SU-DHL-6 (cell line): ENCODE data around the gene KIFC3.

Source experiments
- H2AFZ ChIP-seq: fragments of 200-600 bp; sonication (generic); 2 replicates; pipeline ENCODE4 v1.6.1; 2014; ENCODE audit warnings: low read depth, mild to moderate bottlenecking, moderate library complexity, mixed read lengths, antibody characterized with exemption, low read length; ENCODE audit not compliant: severe bottlenecking
- H3F3A ChIP-seq: fragments of 200-600 bp; shearing (Covaris generic); 2 replicates; pipeline ENCODE4 v1.6.0; 2016; ENCODE audit warnings: antibody characterized with exemption, mild to moderate bottlenecking; ENCODE audit not compliant: insufficient read depth
- H3K27ac ChIP-seq: fragments of 200-600 bp; sonication (generic); 2 replicates; pipeline ENCODE4 v1.5.1; 2016; ENCODE audit warnings: low read depth, mild to moderate bottlenecking, low read length, moderate library complexity, mixed read lengths
- H3K27me3 ChIP-seq: fragments of 200-600 bp; sonication (generic), shearing (Covaris generic); 2 replicates; pipeline ENCODE4 v1.6.0; 2014; ENCODE audit warnings: mild to moderate bottlenecking, low read length
- H3K36me3 ChIP-seq: fragments of 200-600 bp; sonication (generic); 2 replicates; pipeline ENCODE4 v1.6.1; 2014; ENCODE audit warnings: mild to moderate bottlenecking, low read length, mixed read lengths
- H3K4me2 ChIP-seq: fragments of 300-600, 200-600 bp; shearing (Covaris generic), sonication (generic); 2 replicates; pipeline ENCODE4 v1.6.0; 2014; ENCODE audit warnings: low read length, low read depth, mild to moderate bottlenecking; ENCODE audit not compliant: poor library complexity, severe bottlenecking
- H3K4me3 ChIP-seq: fragments of 200-600 bp; sonication (generic); 2 replicates; pipeline ENCODE4 v1.5.1; 2014; ENCODE audit warnings: antibody characterized with exemption, low read length, mild to moderate bottlenecking, mixed read lengths; ENCODE audit not compliant: insufficient read depth, poor library complexity, severe bottlenecking
- H3K79me2 ChIP-seq: fragments of 200-600 bp; sonication (generic); 2 replicates; pipeline ENCODE4 v1.6.1; 2014; ENCODE audit warnings: mild to moderate bottlenecking, low read length, moderate library complexity; ENCODE audit not compliant: insufficient read depth
- H3K9ac ChIP-seq: fragments of 200-600 bp; sonication (generic); 2 replicates; pipeline ENCODE4 v1.7.0; 2014; ENCODE audit warnings: mild to moderate bottlenecking, low read length
- H3K9me2 ChIP-seq: fragments of 200-600 bp; sonication (generic); replicated peaks from 2 replicates; pipeline ENCODE4 v1.6.1; 2014; ENCODE audit warnings: low read length; ENCODE audit not compliant: insufficient read depth
- H3K9me3 ChIP-seq: fragments of 200-600 bp; sonication (generic); 2 replicates; pipeline ENCODE4 v1.6.1; 2014; ENCODE audit warnings: low read length, mixed read lengths; ENCODE audit not compliant: insufficient read depth
- H4K20me1 ChIP-seq: fragments of 200-600 bp; sonication (generic); 2 replicates; pipeline ENCODE4 v1.6.1; 2014; ENCODE audit warnings: low read depth, mild to moderate bottlenecking, antibody characterized with exemption, low read length, moderate library complexity, mixed read lengths
- CTCF ChIP-seq: fragments of 200-600 bp; sonication (generic); IDR thresholded peaks from one replicate; pipeline ENCODE4 v1.5.1; 2017; ENCODE audit warnings: antibody characterized with exemption, mild to moderate bottlenecking, low read length, moderate library complexity; ENCODE audit not compliant: insufficient read depth, poor library complexity, severe bottlenecking
- EZH2phosphoT487 ChIP-seq: fragments of 200-600 bp; sonication (generic), shearing (Covaris generic); conservative IDR thresholded peaks from 2 replicates; pipeline ENCODE4 v1.6.1; 2018; ENCODE audit warnings: mild to moderate bottlenecking, antibody characterized with exemption, low read length, moderate library complexity, mixed read lengths

The KIFC3 gene

GRCh38 chr16:57803134-57803990 is 1.1 kb upstream of the KIFC3 start:
- Histone ChIP-seq H3K27me3 (no peaks in the 10 kb centered on the region), H3K79me2 (no peaks in the 10 kb centered on the region), H3K4me2 (no peak overlapping the region), H3K9ac (no peak overlapping the region), H3K9me3 (no peaks in the 10 kb centered on the region), H3K9me2 (no peaks in the 10 kb centered on the region), H3K4me3 (no peak overlapping the region), H3K36me3 (no peaks in the 10 kb centered on the region), H3F3A (no peaks in the 10 kb centered on the region), H4K20me1 (no peaks in the 10 kb centered on the region), H3K27ac (no peak overlapping the region), H2AFZ (no peak overlapping the region)
- TF ChIP-seq EZH2phosphoT487 (no peak), CTCF (no peak)

- no peaks in the 10 kb centered on the region for H3F3A ChIP-seq
- H3K4me3 ChIP-seq, result no peak overlapping the region
- H3K9me2 ChIP-seq, result no peaks in the 10 kb centered on the region
- no peak overlapping the region for H3K9ac ChIP-seq
- no peaks in the 10 kb centered on the region for H3K79me2 ChIP-seq
- no peak overlapping the region for H3K4me2 ChIP-seq
- no peaks in the 10 kb centered on the region for H4K20me1 ChIP-seq
- H3K36me3 ChIP-seq, result no peaks in the 10 kb centered on the region
- no peaks in the 10 kb centered on the region for H3K27me3 ChIP-seq
- no peaks in the 10 kb centered on the region for H3K9me3 ChIP-seq
- no peak for TF ChIP-seq CTCF
- TF ChIP-seq EZH2phosphoT487, result no peak
- no peak overlapping the region for H3K27ac ChIP-seq
- no peak overlapping the region for H2AFZ ChIP-seq
These were observed 416 bp downstream of the KIFC3 start for GRCh38 chr16:57801809-57802340.

GRCh38 chr16:57801098-57801808 is 1.0 kb downstream of the KIFC3 start:
- Histone ChIP-seq H3K27ac (no peak overlapping the region), H3K9me2 (no peaks in the 10 kb centered on the region), H2AFZ (no peak overlapping the region), H4K20me1 (no peaks in the 10 kb centered on the region), H3K9me3 (no peaks in the 10 kb centered on the region), H3K9ac (no peak overlapping the region), H3F3A (no peaks in the 10 kb centered on the region), H3K27me3 (no peaks in the 10 kb centered on the region), H3K79me2 (no peaks in the 10 kb centered on the region), H3K4me3 (no peak overlapping the region), H3K36me3 (no peaks in the 10 kb centered on the region), H3K4me2 (no peak overlapping the region)
- TF ChIP-seq CTCF (no peak), EZH2phosphoT487 (no peak)
